ENCODE data around the gene SLIT3.

- TF ChIP-seq, protein P1, sequence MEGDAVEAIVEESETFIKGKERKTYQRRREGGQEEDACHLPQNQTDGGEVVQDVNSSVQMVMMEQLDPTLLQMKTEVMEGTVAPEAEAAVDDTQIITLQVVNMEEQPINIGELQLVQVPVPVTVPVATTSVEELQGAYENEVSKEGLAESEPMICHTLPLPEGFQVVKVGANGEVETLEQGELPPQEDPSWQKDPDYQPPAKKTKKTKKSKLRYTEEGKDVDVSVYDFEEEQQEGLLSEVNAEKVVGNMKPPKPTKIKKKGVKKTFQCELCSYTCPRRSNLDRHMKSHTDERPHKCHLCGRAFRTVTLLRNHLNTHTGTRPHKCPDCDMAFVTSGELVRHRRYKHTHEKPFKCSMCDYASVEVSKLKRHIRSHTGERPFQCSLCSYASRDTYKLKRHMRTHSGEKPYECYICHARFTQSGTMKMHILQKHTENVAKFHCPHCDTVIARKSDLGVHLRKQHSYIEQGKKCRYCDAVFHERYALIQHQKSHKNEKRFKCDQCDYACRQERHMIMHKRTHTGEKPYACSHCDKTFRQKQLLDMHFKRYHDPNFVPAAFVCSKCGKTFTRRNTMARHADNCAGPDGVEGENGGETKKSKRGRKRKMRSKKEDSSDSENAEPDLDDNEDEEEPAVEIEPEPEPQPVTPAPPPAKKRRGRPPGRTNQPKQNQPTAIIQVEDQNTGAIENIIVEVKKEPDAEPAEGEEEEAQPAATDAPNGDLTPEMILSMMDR (IDR thresholded peaks at IDR 0.05) = no peak
- TF ChIP-seq POLR2AphosphoS5 (IDR thresholded peaks at IDR 0.05; ENCODE audit: insufficient read depth in 1 of 2, low read depth in 1 of 2) = no peak
These were observed 209.5 kb downstream of the SLIT3 start for GRCh38 chr5:169091396-169091980.
